SK-MEL-5 (cell line): ENCODE measurements around the gene RBM44. TPM values are rescaled to one million over a fixed set of nuclear protein-coding genes. Genes with fewer than 3 reads are reported as not detected.
"Not testable (repeated sequence)": the region's sequence is repeated elsewhere in the genome, so short reads cannot be mapped to it uniquely, and the experiment has no call there.

Experiments
- DNase-seq: peaks from one replicate; pipeline ENCODE4 v3.0.0-alpha.2; 2016; ENCODE audit warnings: low read depth, low spot score
- in situ Hi-C: cut with HindIII; loops from 2 replicates; pipeline ENCODE4 v1.10.0; 2016; ENCODE audit warnings: low sequenced_read_pairs, high pct_unique_total_duplicates, low pct_unique_long_range_greater_than_20kb
- total RNA-seq: library from RNA; depleted of rRNA; stranded (reverse); fragments of >200 nt; shearing (Covaris generic); gene quantifications from 2 replicates; pipeline ENCODE4 v1.2.3, GENCODE V29; 2014

RBM44 gene
- total RNA-seq, 1 experiment from 2014 or later = 0.29 TPM

DNA sequence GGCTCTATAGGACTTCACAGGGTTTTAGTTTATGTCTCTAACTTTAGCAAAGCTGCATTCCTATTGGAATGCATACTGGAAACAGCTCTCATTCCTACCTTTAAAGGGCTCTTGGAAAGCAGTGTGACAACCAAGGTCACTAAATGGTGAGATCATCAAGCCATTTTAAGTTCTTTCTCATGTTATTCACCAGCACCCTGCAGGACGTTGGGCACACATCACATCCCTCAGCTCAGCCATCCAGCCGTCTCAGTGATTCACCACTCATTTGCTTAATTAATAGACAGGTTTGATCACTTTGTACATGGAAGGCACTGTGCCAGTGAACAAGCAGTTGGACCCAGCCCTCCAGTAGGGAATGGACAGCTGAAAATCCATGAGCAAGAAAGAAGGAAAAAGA lies 32.2 kb upstream of the RBM44 start:
- in situ Hi-C loops = no loop called here
- DNase-seq = no peak

DNA sequence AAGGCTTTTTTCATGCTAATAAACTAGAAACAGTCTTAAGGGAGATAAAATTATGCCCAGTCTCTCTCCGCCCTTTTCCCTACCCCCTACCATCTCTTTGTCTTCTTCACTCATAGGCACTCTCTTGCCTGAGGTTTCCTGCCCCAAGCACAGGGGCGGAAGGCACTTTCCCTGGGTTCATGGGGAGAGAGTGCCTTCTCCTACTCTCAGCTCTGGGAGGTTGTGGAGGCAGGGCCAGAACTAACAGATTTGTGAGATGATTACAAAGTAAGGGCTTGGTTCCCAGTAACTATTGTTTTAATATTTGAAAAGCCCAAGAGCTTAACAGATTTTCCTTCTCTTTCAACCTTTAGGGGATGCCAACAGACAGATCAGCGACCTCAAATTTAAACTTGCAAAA lies 26.1 kb upstream of the RBM44 start:
- in situ Hi-C loops = no loop called here
- DNase-seq = no peak

DNA sequence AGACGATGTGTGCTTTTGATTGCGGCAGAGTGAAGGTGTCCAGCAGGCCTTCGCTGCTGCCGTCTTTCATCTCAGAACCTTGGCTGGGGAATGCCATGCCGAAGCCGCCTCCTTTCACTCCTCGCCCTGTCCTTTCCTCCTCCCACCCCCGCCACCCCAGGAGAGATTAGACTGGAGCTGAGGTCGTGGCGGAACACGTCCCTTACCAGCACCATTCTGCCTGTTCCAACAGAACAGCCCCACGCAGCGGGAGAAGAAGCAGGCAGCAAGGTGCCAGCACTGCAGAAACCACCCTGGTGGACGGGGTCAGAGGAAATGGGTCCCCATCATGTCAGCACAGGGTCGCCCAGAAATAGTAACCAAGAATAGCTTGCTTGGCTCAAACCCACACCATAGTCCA lies 24.8 kb upstream of the RBM44 start:
- in situ Hi-C loops = no loop called here
- no peak for DNase-seq

DNA sequence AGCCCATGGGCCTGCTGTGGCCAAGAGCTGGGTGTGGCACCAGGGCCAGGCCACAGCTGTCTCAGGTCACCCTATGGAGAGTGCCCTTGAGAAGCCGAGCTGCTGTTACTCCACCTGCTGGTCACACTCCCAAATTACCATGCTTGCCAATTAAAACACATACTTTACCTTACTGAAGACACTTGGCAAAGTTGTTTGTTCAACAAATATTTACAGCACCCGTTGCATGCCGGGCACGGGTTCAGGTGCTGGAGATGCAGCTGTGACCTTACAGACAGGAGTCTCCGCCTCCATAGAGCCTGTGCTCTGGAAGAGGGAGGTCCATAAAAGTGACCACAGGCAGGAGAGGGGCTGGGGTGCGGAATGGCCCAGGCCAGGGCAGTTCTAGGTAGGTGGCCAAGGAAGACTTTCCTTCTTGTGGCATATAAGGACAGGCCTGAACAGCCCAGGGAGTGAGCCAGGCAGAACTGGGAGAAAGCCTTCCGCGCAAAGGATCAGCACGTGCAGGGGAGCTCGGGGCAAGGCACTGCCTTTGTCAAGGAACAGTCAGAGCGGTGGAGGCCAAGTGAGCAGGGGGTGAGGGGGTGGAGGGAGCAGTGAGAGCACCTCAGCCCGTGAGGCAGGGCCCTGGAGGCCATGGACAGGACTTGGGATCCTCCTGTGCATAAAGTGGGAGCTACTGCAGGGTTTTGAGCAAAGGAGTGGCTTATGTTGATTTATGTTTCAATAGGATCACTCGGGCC lies 23.6 kb upstream of the RBM44 start:
- in situ Hi-C loops = no loop called here
- DNase-seq = peak; percentile 68

DNA sequence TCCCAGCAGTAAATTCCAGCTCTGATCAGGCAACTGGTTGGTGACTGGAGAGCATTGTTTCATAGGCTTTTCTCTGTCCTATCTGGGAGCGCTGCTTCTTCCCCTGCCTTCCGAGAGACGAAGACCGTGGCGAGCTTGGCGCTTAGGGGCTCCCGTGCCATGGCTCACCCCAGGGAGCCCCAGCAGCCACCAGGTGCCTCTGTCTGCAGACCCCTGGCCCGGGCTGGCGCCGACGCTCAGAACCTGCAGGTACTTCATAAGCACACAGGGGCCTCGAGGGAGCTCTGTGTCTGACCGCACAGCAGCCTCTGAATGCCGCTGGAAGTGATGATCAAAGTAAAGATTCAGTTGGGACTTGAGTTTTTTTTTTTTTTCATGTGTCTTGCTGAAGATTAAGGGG lies 19.1 kb upstream of the RBM44 start:
- DNase-seq = no peak

DNA sequence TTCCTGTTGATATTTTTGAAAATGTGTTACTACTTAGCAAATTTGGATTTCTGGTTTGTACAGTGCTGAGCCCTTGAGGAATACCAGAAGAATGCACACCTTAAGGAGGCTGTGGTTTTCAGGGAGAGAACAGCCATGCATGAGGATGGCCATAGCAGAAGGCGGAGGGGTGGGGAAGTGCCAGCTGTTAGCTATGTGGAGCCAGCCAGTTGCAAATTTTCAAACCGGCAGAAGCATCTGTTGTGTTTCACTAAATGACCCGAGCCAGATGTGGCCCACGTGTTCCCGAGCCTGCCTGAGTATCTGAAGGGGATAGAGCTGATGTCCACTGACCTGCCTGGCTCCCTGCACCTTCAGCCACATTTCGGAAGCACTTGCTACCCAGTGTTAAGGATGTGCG lies 16.4 kb upstream of the RBM44 start:
- DNase-seq = no peak

More for the DNA sequence above, 19.1 kb upstream of the RBM44 start:
- in situ Hi-C loops = no loop called here

DNA sequence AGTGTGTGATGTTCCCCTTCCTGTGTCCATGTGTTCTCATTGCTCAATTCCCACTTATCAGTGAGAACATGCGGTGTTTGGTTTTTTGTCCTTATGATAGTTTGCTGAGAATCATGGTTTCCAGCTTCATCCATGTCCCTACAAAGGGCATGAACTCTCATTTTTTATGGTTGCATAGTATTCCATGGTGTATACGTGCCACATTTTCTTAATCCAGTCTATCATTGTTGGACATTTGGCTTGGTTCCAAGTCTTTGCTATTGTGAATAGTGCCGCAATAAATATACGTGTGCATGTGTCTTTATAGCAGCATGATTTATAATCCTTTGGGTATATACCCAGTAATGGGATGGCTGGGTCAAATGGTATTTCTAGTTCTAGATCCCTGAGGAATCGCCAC lies 14.9 kb upstream of the RBM44 start:
- in situ Hi-C loops, DNase-seq: not testable (repeated sequence)

More for the DNA sequence above, 16.4 kb upstream of the RBM44 start:
- in situ Hi-C loops = no loop called here

DNA sequence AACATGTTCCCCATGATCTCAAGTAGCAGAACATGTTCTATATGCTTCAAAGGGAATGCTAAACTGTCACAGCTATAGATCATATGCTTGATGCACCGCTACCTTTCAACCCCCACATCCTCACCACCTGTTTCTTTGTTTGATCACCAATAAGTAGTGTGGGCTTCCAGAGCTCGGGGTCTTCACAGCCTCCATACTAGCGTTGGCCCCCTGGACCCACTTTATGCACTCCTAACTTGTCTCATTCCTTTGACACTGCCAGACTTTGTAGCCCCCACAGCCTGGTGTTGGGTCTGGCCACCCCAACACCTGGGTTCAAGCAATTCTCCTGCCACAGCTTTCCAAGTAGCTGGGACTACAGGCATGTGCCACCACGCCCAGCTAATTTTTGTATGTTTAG lies 11.6 kb upstream of the RBM44 start:
- DNase-seq = no peak
- in situ Hi-C loops = no loop called here

DNA sequence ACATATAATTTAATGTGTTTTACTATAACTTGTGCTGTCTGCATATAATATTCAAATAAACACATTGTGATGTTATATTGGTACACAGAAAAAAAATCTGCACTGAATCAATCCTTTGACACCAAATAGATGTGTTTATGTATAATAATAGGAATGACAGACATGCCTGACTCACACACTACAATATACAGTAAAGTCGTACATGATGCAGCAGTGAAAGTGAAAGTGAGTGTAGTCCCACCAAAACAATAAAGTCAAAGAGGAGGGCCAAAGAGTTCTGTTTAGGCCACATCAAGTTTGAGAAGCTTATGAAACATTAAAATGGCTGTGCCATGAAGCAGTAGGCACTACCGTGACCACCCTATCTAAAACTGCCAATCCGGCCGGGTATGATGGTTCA lies 8.2 kb upstream of the RBM44 start:
- DNase-seq = no peak
- in situ Hi-C loops = no loop called here

DNA sequence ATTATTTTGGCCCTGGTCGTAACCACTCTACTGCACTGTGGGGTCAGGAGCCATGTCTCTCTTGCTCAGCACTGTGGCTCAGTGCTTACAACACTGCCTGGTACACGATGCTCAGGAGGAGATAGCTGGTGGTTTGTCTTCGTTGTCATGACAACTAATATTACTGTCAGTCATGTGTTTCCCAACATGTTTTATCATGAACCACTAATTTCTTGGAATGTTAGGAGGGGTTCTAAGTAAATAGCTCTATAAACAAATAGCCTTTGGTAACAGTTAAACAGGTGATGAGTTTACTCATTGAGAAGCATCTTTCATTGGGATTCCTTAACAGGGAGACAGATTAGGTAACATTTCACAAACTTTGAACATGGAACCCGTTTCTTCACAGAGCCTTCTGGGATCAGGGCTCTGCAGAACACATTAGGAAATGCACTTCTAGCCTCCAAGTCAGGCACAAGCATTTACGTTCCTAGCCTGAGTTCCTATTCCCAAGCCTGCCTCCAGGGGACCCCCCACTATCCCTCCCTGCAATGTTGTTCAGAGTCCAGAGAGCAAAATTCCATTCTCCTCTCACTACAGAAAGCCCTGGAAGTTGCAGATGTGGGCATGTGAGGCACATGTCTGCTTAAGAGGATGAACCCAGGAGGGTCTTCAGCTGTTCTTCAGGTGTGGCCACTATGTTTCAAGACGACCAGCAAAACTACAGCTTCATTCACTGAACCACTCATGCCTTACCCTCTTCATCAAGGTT lies 6.4 kb upstream of the RBM44 start:
- in situ Hi-C loops = no loop called here
- peak; percentile 48 for DNase-seq

DNA sequence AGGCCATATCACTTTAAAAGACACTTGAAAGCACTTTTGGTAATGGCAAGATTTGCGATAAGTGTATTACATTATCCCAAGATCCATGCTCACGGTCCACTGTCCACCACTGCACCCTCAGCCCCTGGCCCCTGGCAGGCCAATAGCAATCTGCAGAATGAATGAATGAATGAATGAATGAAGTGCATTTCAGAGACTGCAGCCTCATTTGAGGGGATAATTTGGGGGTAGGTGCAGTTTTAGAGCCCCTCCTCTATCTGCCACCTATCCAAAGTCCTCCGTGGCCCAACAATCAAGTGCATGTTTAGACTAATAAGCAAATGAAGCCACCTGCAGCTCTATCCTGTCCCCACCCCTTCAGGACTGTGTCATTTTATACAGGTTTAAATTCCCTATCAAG lies 1.3 kb upstream of the RBM44 start:
- no peak for DNase-seq
- in situ Hi-C loops = no loop called here

DNA sequence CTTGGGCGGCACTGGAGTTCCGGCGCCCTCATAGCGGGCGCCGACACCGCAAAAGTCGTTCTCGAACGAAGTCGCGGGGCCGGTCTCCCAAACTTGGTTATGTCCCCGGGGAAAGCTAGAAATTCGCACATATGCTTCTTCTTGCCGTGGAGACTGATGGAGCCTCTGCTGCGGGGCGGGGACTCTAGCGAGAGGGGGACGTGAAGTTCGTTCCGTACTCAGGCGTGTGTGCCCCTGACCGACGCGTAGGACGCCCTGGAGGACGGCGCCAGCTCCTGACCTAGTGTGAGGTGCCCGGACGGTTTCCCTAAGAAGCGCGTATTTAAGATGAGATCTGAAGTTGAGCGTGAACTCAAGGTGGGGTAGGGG lies 465 bp downstream of the RBM44 start:
- no peak for DNase-seq
- in situ Hi-C loops = no loop called here

DNA sequence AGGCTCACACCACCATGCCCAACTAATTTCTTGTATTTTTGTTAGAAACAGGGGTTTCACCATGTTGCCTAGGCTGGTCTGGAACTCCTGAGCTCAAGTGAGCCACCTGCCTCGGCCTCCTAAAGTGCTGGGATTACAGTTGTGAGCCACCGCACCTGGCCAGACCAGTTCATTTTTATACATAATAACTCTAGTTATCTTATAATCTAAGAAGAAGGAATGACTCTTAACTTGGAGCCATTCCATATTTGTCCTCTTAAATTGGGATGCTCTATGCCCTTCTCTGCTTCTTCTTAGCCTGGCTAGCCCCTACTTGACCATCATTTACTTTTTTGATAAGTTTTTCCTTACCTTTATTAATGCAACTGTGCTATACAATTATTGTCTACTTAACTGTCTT lies 2.9 kb downstream of the RBM44 start:
- in situ Hi-C loops = no loop called here
- no peak for DNase-seq

DNA sequence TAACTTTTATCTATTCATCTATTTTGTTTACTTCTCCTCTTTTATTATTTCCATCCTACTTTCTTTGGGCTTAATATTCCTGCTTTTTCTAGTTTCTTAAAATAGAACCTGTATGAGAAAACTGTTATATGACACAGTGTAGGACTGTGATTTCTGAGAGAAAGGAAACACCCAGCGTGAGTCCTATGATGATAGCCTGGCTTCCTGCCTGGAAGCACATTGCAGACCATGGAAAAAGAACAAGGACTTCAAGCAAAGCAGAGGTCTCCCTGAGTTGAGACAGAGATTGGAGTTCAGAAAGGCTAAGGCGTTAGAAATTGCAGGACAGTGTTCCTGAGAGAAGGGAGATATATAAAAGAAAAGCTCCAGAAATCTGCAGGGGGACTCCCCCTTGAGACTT lies 7.8 kb downstream of the RBM44 start:
- in situ Hi-C loops = no loop called here
- DNase-seq = peak; percentile 56

DNA sequence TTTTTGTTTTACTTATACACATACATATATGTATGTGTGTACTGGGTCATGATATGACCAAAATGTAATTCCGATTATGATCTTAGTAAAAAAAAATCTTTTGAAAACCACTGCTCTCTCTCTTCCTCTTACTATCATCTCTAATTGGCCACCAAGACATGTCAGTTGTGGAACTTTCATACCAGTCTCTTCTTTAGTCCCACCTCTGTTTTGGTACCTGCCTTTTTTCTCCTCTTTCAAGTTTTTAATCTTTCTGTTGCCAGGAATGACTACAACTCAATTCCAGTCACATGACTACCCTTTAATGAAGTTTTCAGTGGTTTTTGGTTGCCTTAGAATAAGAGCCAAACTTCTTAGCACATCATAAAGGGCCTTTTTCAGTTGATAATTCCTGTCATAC lies 17.1 kb downstream of the RBM44 start:
- in situ Hi-C loops = no loop called here
- DNase-seq = no peak

DNA sequence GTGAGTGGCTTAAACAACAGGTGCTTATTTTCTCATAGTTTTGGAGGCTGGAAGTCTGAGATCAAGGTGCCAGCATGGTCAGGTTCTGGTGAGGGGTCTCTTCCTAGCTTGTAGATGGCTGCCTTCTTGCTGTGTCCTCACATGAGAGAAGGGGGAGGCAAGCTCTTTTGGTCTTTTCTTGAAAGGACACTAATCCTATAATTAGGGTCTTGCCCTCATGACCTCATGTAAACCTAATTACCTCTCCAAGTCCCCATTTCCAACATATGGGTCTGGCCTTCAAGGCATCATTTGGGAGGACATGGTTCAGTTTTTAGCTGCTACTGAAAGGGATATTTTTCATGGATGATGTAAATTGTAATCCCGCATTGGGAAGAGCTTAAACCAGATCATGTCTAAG lies 18.0 kb downstream of the RBM44 start:
- in situ Hi-C loops = no loop called here
- DNase-seq = no peak

DNA sequence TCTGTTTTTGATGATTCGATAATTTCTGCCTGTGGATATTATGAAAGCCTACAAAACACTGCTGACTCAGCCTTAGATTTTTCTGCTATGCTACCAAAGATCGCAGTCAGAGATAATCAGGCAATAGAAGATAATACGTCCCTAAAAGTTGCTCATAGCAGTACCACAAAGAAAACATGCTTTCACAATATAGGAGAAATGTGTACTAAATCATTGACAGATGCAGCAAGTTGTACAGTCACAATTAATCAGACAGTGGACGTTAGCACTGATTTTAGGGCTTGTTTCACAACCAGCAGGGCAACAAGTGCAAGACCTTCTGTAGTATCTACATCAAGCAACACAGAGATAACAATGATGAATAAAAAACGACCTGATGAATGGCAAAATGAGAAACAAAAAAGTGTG lies 19.5 kb downstream of the RBM44 start:
- in situ Hi-C loops = no loop called here
- DNase-seq = no peak

DNA sequence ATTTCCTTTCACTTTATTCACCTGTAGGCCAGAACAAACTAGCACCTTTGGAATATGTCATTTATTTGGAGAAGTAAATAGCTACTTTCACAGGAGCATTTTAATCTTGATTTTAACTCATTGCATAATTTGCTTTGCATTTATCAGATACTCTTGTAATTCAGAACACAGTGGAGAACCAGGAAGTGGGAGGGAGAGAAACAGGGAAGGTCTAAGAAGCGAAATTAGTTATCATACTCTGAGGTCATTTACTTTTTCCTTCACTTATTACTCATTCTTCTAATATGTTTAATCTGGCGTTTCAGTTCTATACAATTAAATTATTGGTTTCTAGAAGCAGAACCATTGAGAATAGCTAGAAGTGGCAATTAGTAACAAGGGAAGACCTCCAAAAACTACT lies 20.7 kb downstream of the RBM44 start:
- in situ Hi-C loops = no loop called here
- no peak for DNase-seq

DNA sequence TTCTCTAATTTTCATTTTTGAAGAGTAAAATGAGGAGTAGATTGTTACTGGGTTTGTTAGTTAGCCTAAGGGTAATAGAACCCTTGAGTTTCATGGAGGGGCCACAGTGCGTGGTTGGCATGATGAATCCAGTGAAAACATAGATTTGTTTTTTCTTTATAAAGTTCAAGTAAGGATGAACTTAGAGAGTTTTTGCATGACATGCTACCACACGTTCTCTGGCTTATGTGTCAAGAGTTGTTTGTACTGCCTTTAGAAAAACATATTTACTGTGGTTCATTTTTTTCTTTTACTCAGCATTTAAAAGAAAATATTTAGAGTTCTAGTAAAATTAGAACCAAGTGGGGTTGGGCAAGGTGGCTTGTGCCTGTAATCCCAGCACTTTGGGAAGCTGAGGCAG lies 21.8 kb downstream of the RBM44 start:
- no peak for DNase-seq
- in situ Hi-C loops = no loop called here
